GM19467 (cell line): Measurements from ENCODE around the gene CDKN2A.

Experiments
- ATAC-seq: cut with Tn5 transposase; IDR thresholded peaks from one replicate; pipeline ENCODE4 v1.9.1; 2021; ENCODE audit warnings: mild to moderate bottlenecking, moderate library complexity; ENCODE audit not compliant: unreplicated experiment

The CDKN2A gene

DNA sequence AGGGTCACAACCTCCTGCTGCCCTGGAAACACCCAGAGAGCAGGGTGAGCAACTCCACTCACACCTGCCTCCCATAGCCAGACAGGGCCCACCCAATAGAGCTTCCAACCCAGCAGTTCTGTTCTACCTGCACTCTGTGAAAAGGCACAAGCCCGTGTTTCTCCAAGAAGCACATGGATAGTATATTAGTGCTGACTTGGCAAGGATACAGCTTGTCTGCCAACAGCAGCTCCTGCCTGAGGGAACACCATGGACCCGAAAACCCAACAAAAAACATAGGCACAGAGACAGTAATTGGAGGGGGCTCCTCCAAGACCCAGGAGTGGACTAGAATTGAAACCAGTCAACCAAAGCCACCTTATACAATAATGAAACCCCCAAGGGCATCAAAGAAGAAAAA is 48.6 kb downstream of the CDKN2A start:
- ATAC-seq = no peak

DNA sequence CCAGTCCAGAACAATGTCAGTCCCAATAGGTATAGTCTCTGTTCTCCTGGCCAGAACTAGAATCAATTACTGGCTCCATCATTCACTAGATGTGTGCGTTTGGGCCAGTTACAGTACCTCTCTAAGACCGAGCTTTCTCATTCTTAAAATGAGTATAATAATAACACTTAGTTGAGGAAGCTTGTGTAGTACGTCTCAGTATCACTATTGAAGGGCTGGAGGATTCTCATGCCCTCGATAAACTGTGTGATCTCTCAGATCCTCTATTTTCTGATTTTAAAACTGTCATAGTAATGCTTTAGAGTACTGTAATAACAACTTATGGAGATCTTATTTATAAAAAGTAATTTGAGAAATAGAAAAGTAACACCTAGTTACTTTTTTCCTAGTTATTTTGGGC is 50.7 kb downstream of the CDKN2A start:
- ATAC-seq = no peak

DNA sequence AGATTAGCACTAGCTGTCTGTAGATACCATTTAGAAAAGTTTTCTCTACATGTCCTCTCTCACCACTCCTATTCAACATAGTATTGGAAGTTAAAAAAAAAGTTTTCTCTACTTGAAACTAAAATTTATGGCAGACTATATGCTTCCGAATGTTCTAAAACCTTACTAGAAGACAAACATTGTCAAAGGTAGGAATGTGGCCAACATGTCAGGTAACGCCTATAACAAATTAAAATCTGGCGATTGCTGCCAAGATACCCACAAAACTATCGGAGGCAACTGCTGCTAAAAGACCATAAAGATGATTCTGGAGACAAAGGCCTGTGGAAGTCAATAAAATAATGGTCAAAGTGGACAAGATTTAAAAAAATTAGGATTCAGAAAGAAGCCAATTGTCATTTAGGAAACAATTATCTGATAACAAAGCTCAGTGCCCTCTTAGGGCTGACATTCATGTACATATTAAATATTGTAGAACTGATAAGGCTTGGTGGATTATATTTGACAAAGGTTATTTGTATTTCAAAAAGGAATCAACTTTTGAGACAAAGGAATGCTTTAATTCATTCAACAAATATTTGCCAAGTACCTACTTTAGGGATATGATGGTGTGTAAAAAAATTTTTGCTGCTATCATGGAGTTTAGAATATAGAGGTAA is 52.7 kb downstream of the CDKN2A start:
- ATAC-seq = no peak

GRCh38 chr9:21936161-21936560 is 58.0 kb downstream of the CDKN2A start:
- ATAC-seq = no peak

GRCh38 chr9:21935631-21936030 is 58.6 kb downstream of the CDKN2A start:
- ATAC-seq = no peak

DNA sequence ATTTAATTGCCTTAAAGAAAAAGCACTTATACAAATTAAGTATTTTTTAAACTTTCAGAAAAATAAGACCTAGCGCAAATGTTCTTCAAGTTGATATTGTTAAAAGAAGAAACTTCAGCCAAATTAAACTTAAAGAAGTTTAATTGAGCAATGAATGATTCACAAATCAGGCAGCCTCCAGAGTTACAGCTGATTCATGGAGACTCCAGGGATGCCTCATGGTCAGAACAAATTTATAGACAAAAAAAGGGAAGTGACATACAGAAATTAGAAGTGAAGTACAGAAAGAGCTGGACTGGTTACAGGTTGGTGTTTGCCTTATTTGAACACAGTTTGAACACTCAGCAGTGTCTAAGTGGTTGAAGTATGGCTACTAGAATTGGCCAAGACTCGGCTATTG is 60.3 kb downstream of the CDKN2A start:
- no peak for ATAC-seq

DNA sequence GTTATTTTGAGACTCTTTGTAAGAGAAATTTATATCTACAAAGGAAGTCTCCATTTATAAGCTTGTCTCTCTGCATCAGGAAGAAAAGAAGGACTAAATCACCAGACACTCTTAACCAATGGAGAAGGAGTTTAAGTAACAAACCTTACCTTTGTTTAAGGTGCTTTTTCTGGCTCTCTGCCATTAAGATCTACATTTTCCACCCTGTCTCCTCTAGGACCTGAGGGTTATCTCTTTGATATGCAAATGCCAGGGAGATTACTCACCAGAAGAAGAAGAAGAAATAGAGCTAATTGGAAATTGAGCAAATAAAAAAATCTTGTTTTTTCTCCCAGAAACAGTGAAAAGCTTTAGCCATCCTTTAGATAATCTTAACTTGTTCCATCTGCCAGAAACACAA is 60.9 kb downstream of the CDKN2A start:
- ATAC-seq = no peak

- no peak for ATAC-seq
These were observed 62.8 kb downstream of the CDKN2A start for GRCh38 chr9:21931428-21931827.

- ATAC-seq = no peak
These were observed 66.4 kb downstream of the CDKN2A start for GRCh38 chr9:21927752-21928151.

- no peak for ATAC-seq
These were observed 70.5 kb downstream of the CDKN2A start for GRCh38 chr9:21923694-21924093.

DNA sequence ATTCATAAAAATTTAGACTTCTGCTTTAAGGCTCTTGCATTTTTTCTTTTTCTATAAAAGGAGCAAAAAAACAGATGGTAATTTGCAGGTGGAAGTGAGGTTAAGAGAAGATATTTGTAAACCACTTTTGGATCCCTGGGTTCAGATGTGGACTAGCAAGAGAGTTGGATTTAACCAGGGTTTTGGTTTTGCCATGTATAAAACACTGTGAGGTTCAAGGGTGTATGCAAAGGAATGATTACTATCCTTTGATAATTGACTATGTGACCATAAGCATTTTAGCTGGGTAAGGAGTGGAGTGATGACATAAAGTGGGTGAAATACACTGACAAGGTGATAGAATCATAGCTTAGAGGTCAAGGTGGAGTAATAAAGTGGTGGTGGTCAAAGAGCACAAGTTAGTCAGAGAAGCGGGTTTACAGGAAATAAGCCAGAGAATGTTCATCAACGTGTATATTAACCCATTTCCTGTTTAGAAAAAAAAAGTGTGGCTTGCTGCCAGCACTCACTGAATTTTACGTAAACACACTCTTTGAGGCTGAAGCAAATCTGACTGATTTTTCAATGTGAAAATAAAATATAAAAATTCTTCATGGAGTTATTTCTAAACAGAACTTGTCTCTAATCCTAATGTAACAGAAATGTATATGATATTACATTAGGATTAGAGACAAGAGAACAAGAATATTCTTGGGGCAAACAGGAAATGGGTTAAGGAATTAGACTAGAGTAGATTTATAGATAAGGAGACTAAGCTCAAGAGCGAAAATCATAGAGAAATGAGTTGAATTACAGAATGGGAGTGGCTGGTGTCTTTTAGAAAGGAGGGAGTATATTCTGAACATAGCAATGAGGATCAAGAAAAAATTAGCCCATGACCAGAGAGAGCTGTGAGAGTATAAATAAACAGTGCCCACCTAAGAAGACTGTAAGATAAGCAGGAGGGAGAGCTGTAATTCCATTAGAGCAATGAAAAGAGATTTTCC is 74.5 kb downstream of the CDKN2A start:
- peak; percentile 89 for ATAC-seq
